COR-L47 (cell line): ENCODE data around the gene ZFR2.
"Not testable (repeated sequence)": the region's sequence is repeated elsewhere in the genome, so short reads cannot be mapped to it uniquely, and the experiment has no call there.

Source experiments
- DNase-seq: peaks from one replicate; lab custom pipeline; 2025; lab: John Stamatoyannopoulos, UW

The ZFR2 gene

DNA sequence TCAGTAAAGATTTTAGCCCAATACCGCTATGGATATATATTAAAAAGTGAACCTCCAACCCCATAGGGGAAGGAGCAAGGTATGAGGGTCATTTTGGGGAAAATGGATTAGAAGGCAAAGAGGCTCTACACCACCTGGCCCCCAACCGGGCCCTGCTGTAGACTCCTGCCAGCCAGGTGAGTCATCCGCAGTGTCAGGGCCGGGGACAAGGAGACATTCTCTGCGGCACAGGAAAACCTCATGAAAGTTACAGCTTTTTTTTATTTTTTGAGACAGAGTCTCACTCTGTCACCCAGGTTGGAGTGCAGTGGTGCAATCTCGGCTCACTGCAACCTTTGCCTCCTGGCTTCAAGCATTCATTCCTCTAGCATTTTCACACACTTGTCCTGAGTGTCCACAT is 32.0 kb downstream of the ZFR2 start:
- DNase-seq, result no peak

DNA sequence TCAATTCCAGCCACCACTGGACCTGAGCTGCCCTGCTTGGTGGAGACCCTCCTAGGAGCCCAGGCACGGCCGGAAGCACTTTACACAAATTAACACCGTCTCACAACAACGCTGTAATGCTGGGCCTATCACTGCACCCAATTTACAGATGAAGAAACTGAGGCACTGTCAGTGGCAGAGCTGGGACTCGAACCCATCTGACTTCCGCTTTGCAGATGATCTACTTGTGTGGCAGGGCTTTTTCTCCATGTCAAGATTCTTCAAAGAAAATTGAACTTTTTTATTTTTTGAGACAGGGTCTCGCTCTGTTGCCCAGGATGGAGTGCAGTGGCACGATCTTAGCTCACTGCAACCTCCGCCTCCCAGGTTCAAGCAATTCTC is 33.8 kb downstream of the ZFR2 start:
- no peak for DNase-seq

DNA sequence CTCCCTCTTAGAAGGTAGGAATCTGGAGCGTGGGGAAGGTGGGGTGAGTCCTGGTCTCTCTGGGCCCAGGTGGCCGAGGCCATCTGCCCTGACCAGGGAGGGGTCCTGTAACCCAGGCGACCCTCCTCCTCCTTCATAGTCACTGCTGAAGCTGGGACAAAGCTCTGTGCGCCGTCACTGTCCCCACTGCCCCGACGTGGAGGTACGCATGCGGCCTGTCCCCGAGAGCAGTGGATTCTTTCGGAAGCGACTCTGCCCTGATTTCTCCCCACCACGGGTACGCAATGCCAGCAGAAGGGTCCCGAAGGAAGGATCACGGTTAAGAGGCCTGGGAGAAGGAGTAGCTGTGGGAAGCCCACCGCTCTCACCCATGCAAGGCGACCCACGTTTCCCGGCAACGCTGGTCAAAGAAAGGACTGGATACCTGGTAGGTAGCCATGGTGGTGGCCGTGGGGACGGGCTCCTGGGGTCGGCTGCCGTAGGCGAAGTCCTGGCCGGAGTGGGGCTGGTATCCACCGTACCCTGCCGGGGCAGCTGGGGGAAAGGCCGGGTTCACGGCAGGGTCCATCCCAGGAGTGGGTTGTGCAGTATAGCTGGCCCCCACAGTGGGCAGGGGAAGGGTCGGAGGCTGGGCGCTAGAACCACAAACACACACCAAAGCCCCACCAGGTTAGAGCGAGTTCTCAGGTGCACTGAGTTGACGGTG is 34.3 kb downstream of the ZFR2 start:
- no peak for DNase-seq

DNA sequence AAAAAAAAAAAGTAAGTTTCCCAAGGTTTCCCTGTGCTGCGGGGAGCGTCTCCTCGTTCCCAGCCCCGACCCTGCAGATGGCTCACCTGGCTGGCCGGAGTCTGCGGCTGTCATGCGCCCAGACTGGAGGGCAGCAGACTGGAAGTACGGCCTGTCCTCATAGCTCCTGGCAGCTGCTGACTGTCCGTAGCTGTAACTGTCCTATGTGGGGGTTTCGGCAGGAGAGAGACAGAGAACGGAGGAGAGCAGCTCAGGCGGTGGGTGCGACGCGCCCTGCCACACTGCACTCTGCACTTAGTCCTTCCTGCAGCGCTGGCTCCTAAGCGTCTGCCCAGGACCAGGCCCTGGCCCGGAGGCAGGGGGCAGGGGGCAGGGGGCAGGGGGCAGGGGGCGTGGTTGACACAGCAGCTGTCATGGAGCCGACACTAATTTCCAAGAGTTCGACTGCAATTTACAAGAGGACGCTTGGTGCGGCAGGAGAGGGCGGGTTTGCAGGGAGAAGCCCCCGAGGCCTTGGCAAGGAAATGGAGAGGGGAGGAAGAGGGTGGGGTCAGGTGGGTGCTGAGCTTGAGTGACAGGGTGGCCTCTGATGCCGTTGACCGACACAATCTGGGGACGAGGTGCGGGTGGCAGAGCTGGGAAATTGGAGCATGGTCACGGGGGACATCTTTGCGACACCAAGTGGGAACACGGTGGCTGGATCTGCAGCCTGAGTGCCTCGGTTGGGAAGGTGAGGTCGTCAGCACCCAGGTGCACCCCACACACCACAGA is 35.1 kb downstream of the ZFR2 start:
- no peak for DNase-seq

DNA sequence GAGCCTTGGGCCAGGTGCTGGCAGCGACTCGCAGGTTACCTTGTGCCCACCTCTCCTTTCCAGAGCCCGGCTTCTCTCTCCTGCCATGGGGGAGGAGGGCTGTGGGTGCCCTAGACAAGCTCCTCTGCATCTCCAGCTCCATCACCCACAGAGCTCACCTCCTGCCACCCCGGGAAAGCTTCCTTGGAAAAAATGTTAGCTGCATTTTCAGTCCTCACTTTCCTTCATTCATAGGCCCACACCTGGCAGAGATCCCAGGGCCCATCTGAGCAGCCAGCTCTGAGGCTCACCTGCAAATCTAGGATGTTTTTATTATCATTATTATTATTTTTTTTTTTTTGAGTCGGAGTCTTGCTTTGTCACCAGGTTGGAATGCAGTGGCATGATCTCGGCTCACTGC is 36.8 kb downstream of the ZFR2 start:
- no peak for DNase-seq

DNA sequence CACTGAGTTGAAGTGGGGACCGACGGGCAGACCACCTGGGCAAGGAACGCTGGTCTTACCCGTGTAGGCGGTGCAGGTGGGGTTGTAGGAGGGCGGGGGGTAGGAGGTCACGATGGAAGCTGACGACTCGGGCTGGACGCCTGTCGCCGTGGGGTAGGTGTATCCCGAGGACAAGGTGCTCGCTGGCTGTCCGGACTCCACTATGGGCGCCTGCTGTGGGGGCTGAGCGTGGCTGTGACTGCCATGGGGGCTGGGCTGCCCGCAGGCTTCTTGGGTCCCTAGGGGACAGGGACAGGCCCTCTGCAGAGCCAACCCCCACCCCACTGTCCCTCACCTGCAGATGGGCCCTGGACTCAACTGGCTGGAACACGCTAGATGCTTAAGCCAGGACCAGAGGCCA is 37.2 kb downstream of the ZFR2 start:
- no peak for DNase-seq

DNA sequence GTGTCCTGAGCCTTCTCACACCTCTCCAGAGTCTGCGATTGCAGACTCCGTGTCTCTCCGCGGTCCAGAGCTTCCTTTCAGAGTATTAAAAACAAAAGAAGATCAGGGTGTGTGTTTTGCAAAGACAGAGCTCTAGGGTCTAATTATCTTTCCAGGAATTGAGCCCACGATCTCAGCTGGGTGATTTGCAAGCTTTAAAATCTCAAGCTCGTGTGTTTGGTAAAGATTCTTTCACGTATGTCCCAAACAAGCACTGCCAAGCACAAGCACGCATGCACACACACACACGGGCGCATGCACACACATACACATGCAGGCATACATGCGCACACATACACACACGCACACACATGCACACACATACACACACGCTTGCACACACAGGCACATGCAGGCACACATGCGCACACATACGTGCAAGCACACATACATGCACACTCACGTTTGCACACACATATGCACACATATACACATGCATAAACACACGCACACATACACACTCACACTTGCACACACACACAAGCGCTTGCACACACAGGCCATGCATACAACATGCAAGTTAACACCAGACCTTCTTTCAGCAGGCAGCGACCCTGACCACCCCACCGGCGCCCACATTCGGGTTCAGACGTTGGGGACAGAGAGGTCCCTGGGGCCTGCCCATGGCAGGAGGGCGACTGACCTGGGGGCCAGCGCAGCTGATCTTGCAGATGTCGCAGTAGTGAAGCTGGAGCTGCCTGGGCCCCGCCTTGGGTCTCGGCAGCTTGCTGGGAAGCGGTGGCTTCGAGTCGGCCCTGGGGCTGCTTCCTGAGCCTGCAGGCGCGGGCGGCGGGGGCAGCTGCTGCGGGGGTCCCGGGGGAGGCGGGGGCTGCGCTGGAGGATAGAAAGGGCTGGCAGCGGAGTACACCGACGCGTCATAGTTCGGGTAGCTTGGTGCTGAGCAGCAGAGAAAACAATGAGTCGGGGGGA is 37.9 kb downstream of the ZFR2 start:
- DNase-seq, result no peak

DNA sequence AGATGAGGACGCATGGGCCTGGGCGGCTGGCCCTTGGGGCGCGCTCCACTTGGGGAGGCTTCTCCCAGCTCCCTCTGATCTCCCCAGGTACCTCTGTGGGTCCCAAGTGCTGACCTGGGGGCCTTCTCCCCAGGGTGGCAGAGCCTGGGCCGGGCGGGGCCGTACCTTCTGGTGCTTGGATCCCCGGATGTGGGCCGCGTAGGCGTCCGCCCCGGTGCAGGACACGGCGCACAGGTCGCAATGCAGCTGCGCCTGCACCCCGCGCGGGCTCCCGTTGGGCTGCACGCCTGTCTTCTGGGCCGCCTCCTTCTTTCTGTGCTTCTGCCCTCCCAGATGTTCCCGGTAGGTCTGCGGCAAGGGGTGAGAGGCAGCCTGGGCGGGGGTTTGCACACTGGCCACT is 41.5 kb downstream of the ZFR2 start:
- no peak for DNase-seq

DNA sequence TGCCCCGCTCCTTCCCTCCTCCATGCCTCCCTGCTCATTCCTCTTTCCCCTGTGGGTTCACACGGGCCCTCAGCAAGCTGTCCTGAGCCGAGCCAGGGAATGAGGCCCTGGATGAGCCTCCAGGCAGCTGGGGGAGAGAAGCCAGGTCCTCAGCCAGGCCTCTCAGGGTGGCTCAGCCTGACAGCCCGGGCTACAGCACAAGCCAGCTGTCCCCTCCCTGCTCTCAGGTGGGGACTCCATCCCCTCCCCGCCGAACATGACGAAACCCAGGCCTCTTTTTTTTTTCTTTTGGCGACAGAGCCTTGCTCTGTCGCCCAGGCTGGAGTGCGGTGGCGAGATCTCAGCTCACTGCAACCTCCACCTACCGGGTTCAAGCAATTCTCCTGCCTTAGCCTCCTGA is 42.7 kb downstream of the ZFR2 start:
- DNase-seq, result no peak

DNA sequence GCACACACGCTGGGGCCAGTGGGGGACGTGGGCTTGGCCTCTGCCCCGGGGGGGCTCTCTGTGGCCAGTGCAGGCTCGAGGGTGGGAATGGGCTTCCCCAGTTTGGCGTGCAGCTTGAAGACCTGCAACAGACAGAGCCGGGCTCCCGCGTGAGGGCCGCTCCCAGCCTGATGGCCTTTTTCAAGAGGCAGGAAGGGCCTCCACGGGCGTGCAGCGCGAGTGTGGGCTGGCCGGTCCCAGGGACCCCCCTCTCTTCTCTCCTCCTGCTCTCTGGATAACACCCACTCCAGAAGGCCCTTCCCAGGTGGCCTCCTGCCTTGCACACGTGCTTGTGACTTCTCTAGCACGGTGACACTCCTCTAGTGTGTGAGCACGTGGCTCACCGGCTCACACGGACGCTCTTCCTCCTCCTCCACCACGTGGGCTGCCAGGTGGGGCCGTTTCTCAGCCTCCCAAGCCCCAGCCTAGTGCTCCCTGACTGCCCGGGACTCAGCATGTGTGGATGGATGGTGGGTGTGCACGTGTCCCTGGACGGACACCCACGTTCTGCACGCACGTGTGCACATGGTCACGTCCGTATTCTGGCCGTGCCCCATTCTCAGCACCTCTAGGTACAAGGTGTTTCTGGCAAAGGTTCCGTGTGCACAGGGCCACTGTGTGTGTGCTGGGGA is 43.4 kb downstream of the ZFR2 start:
- no peak for DNase-seq

DNA sequence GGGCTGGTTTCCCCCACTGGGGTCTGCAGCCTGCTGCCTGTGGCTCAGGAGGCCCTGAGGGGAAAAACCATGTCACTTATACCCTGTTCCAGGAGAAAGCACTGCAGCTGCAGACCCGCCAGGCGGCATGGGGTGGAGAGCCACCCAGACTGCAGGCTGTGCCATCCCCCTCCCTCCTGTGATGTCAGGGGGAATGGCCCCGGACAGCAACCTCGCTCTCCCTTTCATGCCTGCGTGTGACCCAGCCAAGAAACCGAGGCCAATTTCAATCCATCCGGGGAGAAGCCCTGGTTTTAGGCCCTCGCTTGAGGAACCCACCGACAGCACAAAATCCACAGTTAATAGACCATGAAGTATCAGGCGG is 45.5 kb downstream of the ZFR2 start:
- DNase-seq, result no peak

DNA sequence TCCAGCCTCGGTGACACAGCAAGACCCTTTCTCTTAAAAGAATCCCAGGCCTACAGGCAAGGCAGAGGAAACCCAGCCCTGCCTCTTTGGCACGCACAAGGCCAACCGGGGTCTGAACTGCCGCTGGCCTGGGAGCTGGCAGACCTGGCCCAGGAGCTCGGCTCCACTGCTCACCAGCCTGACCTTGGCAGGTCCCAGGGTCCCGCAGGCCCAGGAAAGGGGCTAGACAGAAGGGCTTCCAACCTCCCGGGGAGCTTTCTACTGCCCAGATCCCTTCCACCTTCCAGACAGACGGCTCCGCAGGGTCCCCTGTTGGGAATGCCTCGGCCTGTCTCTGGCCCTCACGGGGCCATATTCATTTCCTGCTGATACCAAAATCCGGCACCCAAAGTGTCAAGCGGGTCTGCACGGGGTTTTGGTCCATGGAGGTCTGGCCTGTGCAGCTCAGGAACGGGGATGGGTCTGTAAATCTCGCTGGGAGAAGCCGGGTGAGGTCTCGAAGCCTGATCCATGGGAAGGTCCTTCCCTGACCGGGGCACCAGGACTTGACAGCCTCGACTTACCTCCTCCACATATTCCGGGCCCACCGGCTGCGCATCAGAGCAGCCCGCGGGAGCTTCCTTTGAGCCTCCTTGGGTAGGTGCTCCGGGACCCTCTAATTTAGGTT is 46.0 kb downstream of the ZFR2 start:
- DNase-seq, result no peak

DNA sequence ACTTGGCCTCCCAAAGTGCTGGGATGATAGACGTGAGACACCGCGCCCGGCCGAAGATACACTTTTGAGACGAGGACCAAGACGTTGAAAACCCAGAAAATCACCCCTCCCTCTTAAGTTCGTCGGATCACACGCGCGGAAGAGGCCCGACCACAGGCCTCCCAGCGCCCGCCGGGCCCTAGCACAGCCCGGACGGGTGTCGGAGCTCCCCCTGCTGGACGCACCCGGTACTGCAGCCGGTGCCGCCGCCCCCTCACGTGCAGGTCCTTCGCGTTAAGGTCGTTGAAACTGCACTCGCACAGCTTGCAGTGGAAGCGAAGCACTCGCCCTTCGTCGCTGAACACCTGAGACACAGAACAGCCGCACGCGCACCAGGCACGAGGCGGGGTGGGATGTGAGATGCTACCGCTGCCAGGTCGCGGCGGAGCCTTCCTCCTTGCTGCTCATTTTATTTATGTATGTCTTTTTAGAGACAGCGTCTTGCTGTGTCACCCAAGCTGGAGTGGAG is 46.9 kb downstream of the ZFR2 start:
- peak; percentile 50 for DNase-seq

DNA sequence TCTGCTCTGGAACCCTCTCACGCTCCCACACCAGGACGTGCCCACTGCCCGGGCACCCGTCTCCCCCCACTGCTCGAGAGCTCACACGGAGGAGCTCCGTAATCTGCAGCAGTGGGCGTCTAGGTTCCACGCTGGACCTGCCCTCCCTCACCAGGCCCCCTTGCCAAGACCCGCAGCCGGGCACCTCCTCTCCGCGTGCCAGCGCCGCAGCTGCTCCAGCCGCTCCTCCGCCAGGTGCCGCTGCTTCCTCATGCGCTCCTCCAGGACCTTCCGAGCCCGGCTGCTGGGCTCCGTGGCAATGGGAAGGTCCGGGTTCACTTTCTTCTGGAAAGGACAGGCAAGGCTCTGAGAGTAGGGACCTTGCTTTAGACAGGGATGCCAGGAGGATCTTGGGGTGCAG is 47.7 kb downstream of the ZFR2 start:
- peak; percentile 40 for DNase-seq

DNA sequence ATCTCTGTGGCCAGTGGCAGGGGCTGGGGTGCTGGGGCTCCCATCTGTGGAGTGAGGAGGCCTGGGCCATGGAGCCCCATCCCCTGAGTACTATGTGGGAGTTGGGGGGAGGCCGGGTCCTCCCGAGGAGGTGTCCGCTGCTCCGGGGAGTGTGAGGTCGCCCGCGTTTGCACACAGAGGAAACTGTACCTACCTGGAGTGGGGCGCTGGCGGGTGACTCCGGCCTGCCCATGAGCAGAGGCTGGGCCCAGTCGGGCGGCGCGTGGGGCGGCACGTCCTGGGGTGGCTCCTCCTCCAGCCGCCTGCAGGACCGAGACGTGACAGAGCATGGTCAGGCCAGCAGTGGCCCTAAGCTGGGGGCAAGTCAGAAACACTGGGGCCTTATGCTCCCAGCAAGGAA is 48.8 kb downstream of the ZFR2 start:
- DNase-seq, result no peak

DNA sequence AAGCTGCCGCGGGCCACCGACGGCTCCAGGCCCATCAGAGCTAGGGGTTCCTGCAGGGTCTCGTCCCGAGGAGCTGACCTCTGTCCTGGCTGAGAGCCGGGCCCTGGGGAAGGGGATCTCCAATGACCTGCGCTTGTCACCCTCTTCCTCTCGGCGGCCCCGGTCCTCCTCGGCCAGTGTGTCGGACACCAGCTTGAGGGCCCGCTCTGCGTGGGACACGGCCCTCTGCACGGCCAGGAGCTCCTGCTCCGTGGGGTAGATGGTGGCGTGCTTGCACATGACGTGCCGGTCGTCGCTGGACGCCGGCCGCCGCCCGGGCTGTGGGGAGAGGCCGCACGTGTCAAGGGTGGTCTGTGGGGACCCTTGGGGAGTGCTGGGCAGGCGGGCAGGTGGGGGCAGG is 49.9 kb downstream of the ZFR2 start:
- no peak for DNase-seq

DNA sequence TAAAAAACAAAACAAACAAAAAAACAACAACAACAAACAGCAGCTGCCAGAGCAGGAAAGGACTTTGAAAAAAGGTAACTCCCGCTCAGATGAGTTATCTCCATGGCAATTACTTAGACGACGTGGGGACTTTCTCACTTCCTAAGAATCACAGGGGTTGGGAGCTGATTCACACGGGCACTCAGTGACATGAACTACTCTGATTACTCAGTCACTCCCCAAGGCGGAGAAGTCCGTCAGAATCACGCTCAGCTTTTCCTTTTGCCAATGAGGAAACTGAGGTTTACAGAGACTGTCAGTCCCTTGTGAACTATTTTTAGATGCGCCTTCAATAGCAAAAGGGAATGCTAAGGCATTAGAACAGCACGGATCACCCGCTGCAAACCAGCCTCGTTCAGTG is 50.4 kb downstream of the ZFR2 start:
- DNase-seq, result no peak

DNA sequence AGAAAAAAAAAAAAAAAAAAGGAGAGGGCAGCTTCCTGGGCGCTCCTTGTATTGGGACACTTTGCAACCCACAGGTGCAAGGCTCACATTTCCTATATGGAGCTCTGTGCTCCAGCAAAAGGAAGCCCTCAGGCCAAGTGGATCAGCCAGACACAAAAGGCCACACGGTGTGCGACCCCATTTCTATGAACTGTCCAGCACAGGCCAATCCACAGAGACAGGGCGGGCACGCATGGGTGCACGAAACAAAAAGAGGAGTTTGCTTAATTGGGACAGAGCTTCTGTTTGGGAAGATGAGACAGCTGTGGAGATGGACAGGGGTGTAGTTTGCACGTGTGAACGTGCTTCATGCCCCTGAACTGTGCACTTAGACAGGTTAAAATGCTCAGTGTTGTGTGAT is 51.1 kb downstream of the ZFR2 start:
- DNase-seq, result no peak

DNA sequence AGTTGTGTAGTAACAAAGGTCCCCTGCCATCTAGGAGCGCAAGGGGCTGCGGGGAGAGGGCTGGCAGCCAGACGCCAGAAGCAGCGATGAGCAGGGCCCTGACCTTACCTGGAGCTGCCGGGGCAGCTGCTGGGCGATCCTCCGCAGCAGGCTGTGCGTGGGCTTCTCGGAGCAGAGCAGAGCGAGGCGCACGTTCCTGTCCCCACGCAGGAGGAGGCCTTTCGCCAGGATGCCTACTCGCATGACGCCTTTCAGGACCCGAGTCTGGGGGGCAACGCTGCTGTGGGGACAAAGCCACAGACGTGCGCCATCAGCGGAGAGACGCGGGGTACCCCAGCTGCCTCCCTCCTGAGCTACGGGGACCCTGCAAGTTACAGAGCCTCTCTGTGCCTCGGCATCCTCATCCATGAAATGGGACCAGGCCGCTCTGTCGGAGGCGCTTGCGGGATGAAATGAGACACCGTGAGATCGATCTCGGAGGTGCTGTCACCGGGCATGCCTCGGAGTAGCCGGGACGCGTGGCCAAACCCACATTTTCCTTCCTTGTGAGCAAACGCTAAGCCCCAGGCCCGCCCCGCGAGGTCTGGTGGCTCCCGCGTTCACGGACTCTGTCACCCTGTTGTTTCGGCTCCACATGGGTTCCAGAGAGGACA is 52.1 kb downstream of the ZFR2 start:
- no peak for DNase-seq

DNA sequence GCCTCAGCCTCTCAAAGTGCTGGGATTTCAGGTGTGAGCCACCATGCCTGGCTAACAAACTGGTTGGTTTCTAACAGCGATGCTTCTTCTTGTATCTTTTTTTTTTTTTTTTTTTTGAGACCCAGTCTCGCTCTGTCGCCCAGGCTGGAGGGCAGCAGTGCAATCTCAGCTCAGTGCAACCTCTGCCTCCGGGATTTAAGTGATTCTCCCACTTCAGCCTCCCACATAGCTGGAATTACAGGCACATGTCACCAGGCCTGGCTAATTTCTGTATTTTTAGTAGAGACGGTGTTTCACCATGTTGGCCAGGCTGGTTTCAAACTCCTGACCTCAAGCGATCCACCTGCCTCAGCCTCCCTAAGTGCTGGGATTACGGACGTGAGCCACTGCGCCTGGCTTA is 52.7 kb downstream of the ZFR2 start:
- DNase-seq, result not testable (repeated sequence)

DNA sequence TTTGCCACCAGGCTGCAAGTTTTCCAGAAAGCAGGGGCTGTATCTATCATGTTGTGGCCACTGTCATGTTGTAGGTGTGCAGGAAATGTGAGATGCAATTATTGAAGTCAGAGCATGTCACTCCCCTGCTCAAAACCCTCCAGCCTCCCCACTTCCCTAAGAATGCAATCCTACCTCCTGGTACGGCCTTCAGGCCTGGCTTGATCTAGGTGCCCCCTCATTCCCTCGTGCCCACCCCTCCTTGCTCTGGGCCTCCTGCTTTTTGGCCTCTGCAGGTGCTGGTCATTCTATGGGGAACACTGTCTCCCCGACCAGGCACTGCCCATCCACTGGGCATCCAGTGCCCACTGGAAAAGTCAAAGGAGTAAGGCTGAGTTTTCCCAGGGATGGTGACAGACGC is 54.2 kb downstream of the ZFR2 start:
- DNase-seq, result no peak
